C4-2B (cell line): ENCODE results near the gene CYLC2.

Experiments
- ZFX ChIP-seq: fragments of 450-650 bp; IDR thresholded peaks from 2 replicates; pipeline ENCODE4 v1.6.1; 2017
- TF ChIP-seq, protein P1 (sequence below): fragments of 450-650 bp; conservative IDR thresholded peaks from 2 replicates; pipeline ENCODE4 v1.5.1; 2017; ENCODE audit warnings: mild to moderate bottlenecking

DNA sequence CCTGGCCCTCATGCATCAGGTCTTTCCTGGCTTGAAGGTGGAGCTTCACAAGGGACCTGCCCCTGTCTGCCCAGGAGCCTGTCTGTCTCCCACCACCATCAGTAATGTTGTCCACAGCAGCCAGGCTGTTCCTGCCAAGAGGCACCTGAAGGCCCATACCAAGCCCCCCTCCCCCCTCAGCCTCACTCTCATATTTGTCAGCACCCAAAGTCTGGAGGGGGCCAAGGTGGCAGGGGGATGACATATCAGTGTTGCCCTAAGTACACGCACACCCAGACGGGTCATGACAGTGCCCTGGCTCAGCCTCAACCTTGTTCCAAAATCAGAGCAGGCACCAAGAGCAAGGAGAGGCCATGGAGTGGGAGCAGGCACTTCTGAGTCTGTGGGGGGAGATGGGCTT, 27.2 kb upstream of the CYLC2 start:
- TF ChIP-seq, protein P1, sequence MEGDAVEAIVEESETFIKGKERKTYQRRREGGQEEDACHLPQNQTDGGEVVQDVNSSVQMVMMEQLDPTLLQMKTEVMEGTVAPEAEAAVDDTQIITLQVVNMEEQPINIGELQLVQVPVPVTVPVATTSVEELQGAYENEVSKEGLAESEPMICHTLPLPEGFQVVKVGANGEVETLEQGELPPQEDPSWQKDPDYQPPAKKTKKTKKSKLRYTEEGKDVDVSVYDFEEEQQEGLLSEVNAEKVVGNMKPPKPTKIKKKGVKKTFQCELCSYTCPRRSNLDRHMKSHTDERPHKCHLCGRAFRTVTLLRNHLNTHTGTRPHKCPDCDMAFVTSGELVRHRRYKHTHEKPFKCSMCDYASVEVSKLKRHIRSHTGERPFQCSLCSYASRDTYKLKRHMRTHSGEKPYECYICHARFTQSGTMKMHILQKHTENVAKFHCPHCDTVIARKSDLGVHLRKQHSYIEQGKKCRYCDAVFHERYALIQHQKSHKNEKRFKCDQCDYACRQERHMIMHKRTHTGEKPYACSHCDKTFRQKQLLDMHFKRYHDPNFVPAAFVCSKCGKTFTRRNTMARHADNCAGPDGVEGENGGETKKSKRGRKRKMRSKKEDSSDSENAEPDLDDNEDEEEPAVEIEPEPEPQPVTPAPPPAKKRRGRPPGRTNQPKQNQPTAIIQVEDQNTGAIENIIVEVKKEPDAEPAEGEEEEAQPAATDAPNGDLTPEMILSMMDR = no peak
- no peak for TF ChIP-seq ZFX
